ENCODE data around the gene C16orf92. TPM values are rescaled to one million over a fixed set of nuclear protein-coding genes. Genes with fewer than 3 reads are reported as not detected.

C16orf92 gene
- total and polyA plus RNA-seq, 2 donors (not counting 3 experiments of a cell fraction or from before 2014, with no cell fraction given), result not detected

GRCh38 chr16:30018731-30019158 lies 4.3 kb upstream of the C16orf92 start:
- ChIA-PET CTCF (interaction anchor here (1.5 to 3.4 kb wide), 5 partner anchors 13 to 319 kb away, joined by 3 to 17 read pairs (median 6); partner anchors contain the start of genes PAGR1 and TLCD3B), POLR2A (no interaction called here)
- H3K27ac ChIP-seq (ENCODE audit: insufficient read depth, low read depth, low read length), result no peak overlapping the region
- H3K4me2 ChIP-seq (ENCODE audit: insufficient read depth, low read length), result no peak overlapping the region
- no peaks in the 10 kb centered on the region for H3K27me3 ChIP-seq (ENCODE audit: control insufficient read depth in 2 of 2, insufficient read depth in 2 of 2, low read length in 2 of 2)
- no peaks in the 10 kb centered on the region for H3K36me3 ChIP-seq (ENCODE audit: control insufficient read depth in 2 of 2, extremely low read depth in 1 of 2, insufficient read depth in 2 of 2, low read length in 2 of 2)
- no peaks in the 10 kb centered on the region for H3K4me1 ChIP-seq (ENCODE audit: control insufficient read depth, extremely low read depth, insufficient read depth, low read length)
- no peak overlapping the region for H3K9ac ChIP-seq (replicated peaks; ENCODE audit: extremely low read depth, insufficient read depth, low read length)
- intact Hi-C loops (cut with micrococcal nuclease), result no loop called here
- H3K4me3 ChIP-seq (replicated peaks in 1 of 3; ENCODE audit: insufficient read depth in 1 of 3, low read depth in 1 of 3, low read length in 3 of 3), result no peak overlapping the region
- DNase-seq (ENCODE audit: low read depth, low spot score) (no peak), FAIRE-seq (no peak)
- no TSS peak for BruUV-seq (replicated peaks)
- TF ChIP-seq CTCF (IDR thresholded peaks at IDR 0.05; ENCODE audit: extremely low read depth in 1 of 2, insufficient read depth in 1 of 2, low read depth in 1 of 2, low read length in 2 of 2), result no peak
- no peak for TF ChIP-seq JUN (IDR thresholded peaks at IDR 0.05; ENCODE audit: borderline replicate concordance, insufficient read depth, insufficient read length, low read depth)
- TF ChIP-seq MYC (IDR thresholded peaks at IDR 0.05; ENCODE audit: low read depth, low read length), result no peak
- TF ChIP-seq FOS (IDR thresholded peaks at IDR 0.05; ENCODE audit: borderline replicate concordance, insufficient read depth, low read length), result no peak
- no peaks in the 10 kb centered on the region for H4K20me1 ChIP-seq (replicated peaks; ENCODE audit: control insufficient read depth, extremely low read depth, insufficient read depth, low read length)
- H3K9me3 ChIP-seq (replicated peaks; ENCODE audit: control insufficient read depth, insufficient read depth, low read length), result no peaks in the 10 kb centered on the region
- no peak overlapping the region for H2AFZ ChIP-seq (ENCODE audit: low read depth, low read length)
- H3K9me1 ChIP-seq (replicated peaks; ENCODE audit: control insufficient read depth, extremely low read depth, insufficient read depth, low read length), result no peaks in the 10 kb centered on the region
- no peaks in the 10 kb centered on the region for H3K79me2 ChIP-seq (ENCODE audit: control insufficient read depth, insufficient read depth, low read length)
- dilution Hi-C loops (cut with MboI; ENCODE audit: extremely low pct_ligation_motif_present, low sequenced_read_pairs), result no loop called here

DNA sequence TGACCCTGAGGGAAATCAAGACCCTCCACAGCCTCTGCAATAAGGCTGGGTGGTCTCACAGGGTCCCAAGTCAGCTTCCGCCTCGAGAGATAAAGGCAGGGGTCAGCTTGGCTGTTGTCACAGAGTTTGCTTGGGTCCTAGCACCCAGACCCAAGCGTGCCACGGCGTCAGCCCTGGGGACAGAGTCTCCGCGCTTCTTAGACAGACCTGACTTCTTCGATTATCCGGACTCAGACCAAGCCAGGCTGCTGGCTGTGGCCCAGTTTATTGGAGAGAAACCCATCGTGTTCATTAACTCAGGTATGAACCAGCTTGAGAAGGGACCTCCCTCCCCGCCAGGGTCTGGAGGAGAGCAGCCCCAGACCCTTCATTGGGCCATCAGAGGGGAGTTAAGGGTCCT lies 588 bp downstream of the C16orf92 start:
- Histone ChIP-seq H4K20me1 (replicated peaks; ENCODE audit: control insufficient read depth, extremely low read depth, insufficient read depth, low read length) (no peaks in the 10 kb centered on the region), H3K9me3 (replicated peaks; ENCODE audit: control insufficient read depth, insufficient read depth, low read length) (no peaks in the 10 kb centered on the region), H3K4me1 (ENCODE audit: control insufficient read depth, extremely low read depth, insufficient read depth, low read length) (no peaks in the 10 kb centered on the region), H2AFZ (ENCODE audit: low read depth, low read length) (no peak overlapping the region), H3K79me2 (ENCODE audit: control insufficient read depth, insufficient read depth, low read length) (no peaks in the 10 kb centered on the region), H3K27ac (ENCODE audit: insufficient read depth, low read depth, low read length) (no peak overlapping the region), H3K4me3 (replicated peaks in 1 of 3; ENCODE audit: insufficient read depth in 1 of 3, low read depth in 1 of 3, low read length in 3 of 3) (no peak overlapping the region), H3K9me1 (replicated peaks; ENCODE audit: control insufficient read depth, extremely low read depth, insufficient read depth, low read length) (no peaks in the 10 kb centered on the region), H3K4me2 (ENCODE audit: insufficient read depth, low read length) (no peak overlapping the region), H3K9ac (replicated peaks; ENCODE audit: extremely low read depth, insufficient read depth, low read length) (no peak overlapping the region), H3K36me3 (ENCODE audit: control insufficient read depth in 2 of 2, extremely low read depth in 1 of 2, insufficient read depth in 2 of 2, low read length in 2 of 2) (no peaks in the 10 kb centered on the region), H3K27me3 (ENCODE audit: control insufficient read depth in 2 of 2, insufficient read depth in 2 of 2, low read length in 2 of 2) (no peaks in the 10 kb centered on the region)
- no peak for FAIRE-seq
- CTCF ChIA-PET, result interaction anchor here (1.4 to 2.3 kb wide), 2 partner anchors 8 to 323 kb away, joined by 5 to 16 read pairs; partner anchors contain the start of gene TLCD3B
- dilution Hi-C loops (cut with MboI; ENCODE audit: extremely low pct_ligation_motif_present, low sequenced_read_pairs) (no loop called here), intact Hi-C loops (cut with micrococcal nuclease) (no loop called here)
- no peak for DNase-seq (ENCODE audit: low read depth, low spot score)
- no TSS peak for BruUV-seq (replicated peaks)
- TF ChIP-seq, protein P1, sequence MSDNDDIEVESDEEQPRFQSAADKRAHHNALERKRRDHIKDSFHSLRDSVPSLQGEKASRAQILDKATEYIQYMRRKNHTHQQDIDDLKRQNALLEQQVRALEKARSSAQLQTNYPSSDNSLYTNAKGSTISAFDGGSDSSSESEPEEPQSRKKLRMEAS (IDR thresholded peaks at IDR 0.05; ENCODE audit: insufficient read depth, insufficient read length), result no peak
- TF ChIP-seq POLR2A (IDR thresholded peaks at IDR 0.05; ENCODE audit: low read depth, low read length) (no peak), FOS (IDR thresholded peaks at IDR 0.05; ENCODE audit: borderline replicate concordance, insufficient read depth, low read length) (no peak), GATA2 (IDR thresholded peaks at IDR 0.05; ENCODE audit: insufficient read depth, insufficient read length, low read depth, low read length) (no peak), EZH2 (IDR thresholded peaks at IDR 0.05; ENCODE audit: borderline replicate concordance, low read depth, low read length, severe bottlenecking) (no peak), POLR2AphosphoS5 (IDR thresholded peaks at IDR 0.05; ENCODE audit: insufficient read depth, low read depth, low read length) (no peak), CTCF (IDR thresholded peaks at IDR 0.05; ENCODE audit: extremely low read depth in 1 of 2, insufficient read depth in 1 of 2, low read depth in 1 of 2, low read length in 2 of 2) (no peak), MYC (IDR thresholded peaks at IDR 0.05; ENCODE audit: low read depth, low read length) (no peak), JUN (IDR thresholded peaks at IDR 0.05; ENCODE audit: borderline replicate concordance, insufficient read depth, insufficient read length, low read depth) (no peak)
- POLR2A ChIA-PET, result no interaction called here

Data from endothelial cell of umbilical vein (primary cell).